GM18526 (cell line): Measurements from ENCODE around the gene GRID2.

Experiments
- POLR2A ChIP-seq: IDR thresholded peaks from 3 replicates; pipeline ENCODE4 v1.6.1; 2011; ENCODE audit not compliant: insufficient read length; ENCODE audit errors: extremely low read depth

The GRID2 gene

GRCh38 chr4:92599044-92599443 lies 295.3 kb downstream of the GRID2 start:
- no peak for TF ChIP-seq POLR2A

GRCh38 chr4:92600638-92601037 lies 296.9 kb downstream of the GRID2 start:
- TF ChIP-seq POLR2A: no peak

GRCh38 chr4:92606227-92606626 lies 302.5 kb downstream of the GRID2 start:
- no peak for TF ChIP-seq POLR2A

- TF ChIP-seq POLR2A: no peak
Measured at GRCh38 chr4:92615049-92615448, 311.3 kb downstream of the GRID2 start.

GRCh38 chr4:92618968-92619367 lies 315.2 kb downstream of the GRID2 start:
- no peak for TF ChIP-seq POLR2A

- no peak for TF ChIP-seq POLR2A
Measured at GRCh38 chr4:92629302-92629701, 325.5 kb downstream of the GRID2 start.

- TF ChIP-seq POLR2A: no peak
Measured at GRCh38 chr4:92634882-92635281, 331.1 kb downstream of the GRID2 start.

GRCh38 chr4:92636038-92636806 lies 332.5 kb downstream of the GRID2 start:
- TF ChIP-seq POLR2A: no peak

GRCh38 chr4:92641409-92641808 lies 337.6 kb downstream of the GRID2 start:
- no peak for TF ChIP-seq POLR2A

- TF ChIP-seq POLR2A: no peak
Measured at GRCh38 chr4:92646826-92647225, 343.1 kb downstream of the GRID2 start.

- TF ChIP-seq POLR2A: no peak
Measured at GRCh38 chr4:92651536-92651935, 347.8 kb downstream of the GRID2 start.

GRCh38 chr4:92654084-92654483 lies 350.3 kb downstream of the GRID2 start:
- no peak for TF ChIP-seq POLR2A

- no peak for TF ChIP-seq POLR2A
Measured at GRCh38 chr4:92657695-92658094, 353.9 kb downstream of the GRID2 start.

- TF ChIP-seq POLR2A: no peak
Measured at GRCh38 chr4:92658318-92658717, 354.6 kb downstream of the GRID2 start.

- no peak for TF ChIP-seq POLR2A
Measured at GRCh38 chr4:92677805-92678204, 374.0 kb downstream of the GRID2 start.

GRCh38 chr4:92678292-92678691 lies 374.5 kb downstream of the GRID2 start:
- TF ChIP-seq POLR2A: no peak

- TF ChIP-seq POLR2A: no peak
Measured at GRCh38 chr4:92679149-92679548, 375.4 kb downstream of the GRID2 start.
